Thoracic aorta (tissue), 2 donors: Measurements from ENCODE around the gene CYFIP2. TPM values are rescaled to one million over a fixed set of nuclear protein-coding genes. Genes with fewer than 3 reads are reported as not detected.

Experiments
- ATAC-seq: fragments of 150-250 bp; one replicate; pipeline ENCODE4 v1.8.0; 2017; ENCODE audit warnings: low read depth; ENCODE audit not compliant: insufficient number of reproducible peaks, low FRiP score
- DNase-seq: peaks from one replicate; pipeline ENCODE4 v3.0.0-alpha.2; 2020; ENCODE audit warnings: low spot score
- H3K27ac ChIP-seq, 2 donors: fragments of 200-600 bp; sonication (generic); 1 replicate in 1 of 2; 2 replicates in 1 of 2; pipeline ENCODE4 v1.5.1; 2016; ENCODE audit warnings: mild to moderate bottlenecking in 2 of 2, moderate library complexity in 2 of 2
- H3K27me3 ChIP-seq: fragments of 200-600 bp; sonication (generic); replicated peaks from 2 replicates; pipeline ENCODE4 v1.6.0; 2016; ENCODE audit warnings: mild to moderate bottlenecking; ENCODE audit not compliant: insufficient read depth
- H3K36me3 ChIP-seq: fragments of 200-600 bp; sonication (generic); one replicate; pipeline ENCODE4 v1.5.1; 2016
- H3K4me1 ChIP-seq, 2 donors: fragments of 200-600 bp; sonication (generic); 1 replicate in 1 of 2; 2 replicates in 1 of 2; pipeline versions ENCODE4 v1.5.1 to v1.6.0; 2016; ENCODE audit warnings: low read depth in 2 of 2, mild to moderate bottlenecking in 1 of 2; ENCODE audit not compliant: control insufficient read depth in 1 of 2
- H3K4me3 ChIP-seq: fragments of 200-600 bp; sonication (generic); 2 replicates; pipeline ENCODE4 v1.5.1; 2016; ENCODE audit warnings: mild to moderate bottlenecking
- H3K9me3 ChIP-seq: fragments of 200-600 bp; sonication (generic); 2 replicates; pipeline ENCODE4 v1.5.1; 2016
- CTCF ChIP-seq: fragments of 200-600 bp; sonication (generic); IDR thresholded peaks from one replicate; pipeline ENCODE4 v1.5.1; 2019; ENCODE audit warnings: antibody characterized with exemption
- total RNA-seq, 2 donors: library from RNA; depleted of rRNA; stranded (reverse); fragments of >200 nt; gene quantifications; one replicate each; pipeline versions ENCODE4 v1.1.0 to v1.2.3, GENCODE V29; 2016

CYFIP2 gene
- total RNA-seq, 2 donors from 2014 or later = 60.0 to 192 TPM

DNA sequence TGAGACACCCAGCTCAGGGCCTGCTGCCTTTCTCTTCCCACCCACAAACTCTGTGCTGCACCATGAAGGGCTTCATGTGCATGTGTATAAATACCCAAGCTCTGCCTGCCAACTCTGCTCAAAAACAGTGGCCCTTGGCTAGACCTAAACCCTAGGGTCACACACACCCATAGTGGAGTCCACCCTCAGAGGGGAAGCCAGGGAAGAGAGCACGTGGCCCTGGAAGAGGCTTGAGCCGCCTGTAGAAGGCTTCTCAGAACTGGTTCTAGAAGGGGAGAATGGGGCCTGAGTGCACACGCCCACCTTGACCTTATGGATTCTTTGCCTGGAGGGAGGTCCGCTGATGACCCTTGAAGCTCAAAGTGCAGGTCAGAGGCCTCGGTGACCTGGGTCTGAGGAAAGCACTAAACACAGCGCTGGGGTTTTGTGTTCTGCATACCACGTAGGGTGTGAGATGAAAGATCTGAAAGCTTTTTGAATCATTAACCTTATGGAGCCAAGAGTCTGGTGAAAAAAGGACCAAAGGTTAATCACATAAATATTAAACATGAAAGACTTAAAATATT is 60.6 kb downstream of the CYFIP2 start:
- H3K9me3 ChIP-seq = no peaks in the 10 kb centered on the region
- H3K27me3 ChIP-seq = no peaks in the 10 kb centered on the region
- ATAC-seq (no peak), DNase-seq (no peak)
- H3K36me3 ChIP-seq = peaks cover 8% of the 10 kb centered on the region
- TF ChIP-seq CTCF = no peak
- no peak overlapping the region for H3K4me3 ChIP-seq
- no peaks in the 10 kb centered on the region for H3K4me1 ChIP-seq
- H3K27ac ChIP-seq = no peak overlapping the region

GRCh38 chr5:157327771-157328170 is 61.8 kb downstream of the CYFIP2 start:
- DNase-seq (no peak), ATAC-seq (no peak)
- Histone ChIP-seq H3K9me3 (no peaks in the 10 kb centered on the region), H3K4me3 (no peak overlapping the region), H3K36me3 (peaks cover 8% of the 10 kb centered on the region), H3K4me1 (no peaks in the 10 kb centered on the region), H3K27me3 (no peaks in the 10 kb centered on the region), H3K27ac (no peak overlapping the region)
- no peak for TF ChIP-seq CTCF

- ATAC-seq (peak; percentile 49), DNase-seq (peak; percentile 15)
- Histone ChIP-seq H3K4me3 (peak overlapping the region; percentile 39), H3K9me3 (no peaks in the 10 kb centered on the region), H3K36me3 (peaks cover 2% of the 10 kb centered on the region), H3K27ac (no peak overlapping the region), H3K27me3 (no peaks in the 10 kb centered on the region), H3K4me1 (no peaks in the 10 kb centered on the region)
- peak; percentile 90 for TF ChIP-seq CTCF
These were observed 62.5 kb downstream of the CYFIP2 start for GRCh38 chr5:157328277-157328912.

DNA sequence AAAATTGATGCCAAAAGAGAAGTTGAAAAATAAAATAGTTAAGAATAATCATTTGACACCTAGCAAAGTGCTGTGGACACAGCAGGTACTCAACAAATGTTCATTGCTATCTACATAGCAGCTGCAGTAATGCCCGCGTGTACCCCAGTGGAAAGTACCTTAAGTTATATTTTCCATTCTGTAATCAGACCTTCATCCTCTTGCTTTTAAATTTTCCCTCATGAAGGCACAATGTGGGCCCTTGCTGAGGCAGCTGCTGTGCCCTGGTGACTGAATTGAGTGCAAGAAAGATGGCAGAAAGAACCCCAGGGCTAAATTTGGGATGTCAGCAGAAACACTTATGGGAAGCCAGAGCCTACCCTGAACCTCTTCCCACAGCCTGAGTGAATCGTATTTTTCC is 65.9 kb downstream of the CYFIP2 start:
- no peak for ATAC-seq
- Histone ChIP-seq H3K9me3 (no peaks in the 10 kb centered on the region), H3K27me3 (no peaks in the 10 kb centered on the region), H3K4me1 (peaks cover 0 to 11% of the 10 kb centered on the region in 2 donors), H3K36me3 (peaks cover 7% of the 10 kb centered on the region), H3K27ac (no peak overlapping the region), H3K4me3 (no peak overlapping the region)
- no peak for TF ChIP-seq CTCF
- no peak for DNase-seq

- Histone ChIP-seq H3K4me3 (no peak overlapping the region), H3K27ac (peak overlapping the region in 1 of 2 donors; percentile 45), H3K27me3 (no peaks in the 10 kb centered on the region), H3K4me1 (peaks cover 0 to 11% of the 10 kb centered on the region in 2 donors), H3K9me3 (no peaks in the 10 kb centered on the region), H3K36me3 (peaks cover 7% of the 10 kb centered on the region)
- no peak for TF ChIP-seq CTCF
- DNase-seq = no peak
- no peak for ATAC-seq
These were observed 69.9 kb downstream of the CYFIP2 start for GRCh38 chr5:157335534-157336422.
